Stomach (tissue), 9 donors: Measurements from ENCODE around the gene HMOX2. TPM values are rescaled to one million over a fixed set of nuclear protein-coding genes. Genes with fewer than 3 reads are reported as not detected.

ENCODE experiments used
- DNase-seq, 2 donors: peaks; one replicate each; pipeline versions ENCODE4 v3.0.0 to v3.0.0-alpha.2; 2013 to 2019
- H3K27ac ChIP-seq, 5 donors: fragments of 200-600 bp in 4 of 5; sonication (generic) in 4 of 5; one replicate each; pipeline ENCODE4 v1.5.1; 2013 to 2019; ENCODE audit warnings: mild to moderate bottlenecking in 1 of 5, moderate library complexity in 1 of 5
- H3K27me3 ChIP-seq, 3 donors: fragments of 200-600 bp; sonication (generic); one replicate each; pipeline ENCODE4 v1.5.1; 2017 to 2019; ENCODE audit warnings: mixed run types in 1 of 3
- H3K36me3 ChIP-seq, 4 donors: fragments of 200-600 bp; sonication (generic); 1 replicate in 3 of 4; 2 replicates in 1 of 4; pipeline ENCODE4 v1.5.1; 2016 to 2019
- H3K4me1 ChIP-seq, 4 donors: fragments of 200-600 bp; sonication (generic); one replicate each; pipeline ENCODE4 v1.5.1; 2016 to 2019
- H3K4me3 ChIP-seq, 4 donors: fragments of 200-600 bp; sonication (generic) in 3 of 4; one replicate each; pipeline ENCODE4 v1.5.1; 2016 to 2019; ENCODE audit warnings: mild to moderate bottlenecking in 1 of 4
- H3K9me3 ChIP-seq, 4 donors: fragments of 200-600 bp; sonication (generic); one replicate each; pipeline ENCODE4 v1.5.1; 2016 to 2019
- EP300 ChIP-seq: sonication (generic); formaldehyde crosslinking; IDR thresholded peaks from one replicate; pipeline ENCODE4 v1.6.1; 2017; ENCODE audit warnings: antibody characterized with exemption
- POLR2A ChIP-seq, 4 donors: fragments of 450-650 bp; IDR thresholded peaks; one replicate each; pipeline ENCODE4 v1.6.1; 2016; ENCODE audit warnings: antibody characterized with exemption in 4 of 4, control low read depth in 2 of 4, mild to moderate bottlenecking in 1 of 4, moderate library complexity in 1 of 4
- POLR2AphosphoS5 ChIP-seq, 3 donors: sonication (generic); formaldehyde crosslinking; IDR thresholded peaks; one replicate each; pipeline ENCODE4 v1.6.1; 2016; ENCODE audit warnings: antibody characterized with exemption in 3 of 3
- WGBS, 5 donors: extraction: QIAGEN DNeasy Blood & Tissue Kit in 3 of 5; methylation state at CpG; one replicate each; pipeline versions ENCODE4 v1.1.5 to v1.1.7; 2013 to 2018; 5-methylcytosine and 5-hydroxymethylcytosine counted together
- intact Hi-C: fragments of 100-400 bp; cut with DNase I; formaldehyde crosslinking; loops from one replicate; pipeline ENCODE4 v1.15.1; 2023; ENCODE audit warnings: low total_unique reads
- polyA plus RNA-seq, 3 donors: library from polyadenylated mRNA; stranded (reverse); fragments of 200-250 nt; gene quantifications; one replicate each; pipeline ENCODE4 v1.2.3, GENCODE V29; 2013
- total RNA-seq, 5 donors: library from RNA; depleted of rRNA; stranded (reverse); fragments of >200 nt; gene quantifications; one replicate each; pipeline versions ENCODE4 v1.1.0 to v1.2.3, GENCODE V29; 2014 to 2016
- TF ChIP-seq, protein P1 (sequence below), 7 experiments: fragments of 450-650 bp in 4 of 7; fragments of 200-600 bp in 3 of 7; sonication (generic) in 3 of 7; IDR thresholded peaks; one replicate each; pipeline ENCODE4 v1.5.1; 2016 to 2019; ENCODE audit warnings: antibody characterized with exemption in 7 of 7, control low read depth in 2 of 7, mild to moderate bottlenecking in 1 of 7
- donor health status: healthy with polysubstance abuse.
- donor health status: Bipolar disorder and iron deficiency.
- donor health status: healthy.

The HMOX2 gene
- total and polyA plus RNA-seq, 8 donors, result 6.4 to 175 (median 70.2) TPM

DNA sequence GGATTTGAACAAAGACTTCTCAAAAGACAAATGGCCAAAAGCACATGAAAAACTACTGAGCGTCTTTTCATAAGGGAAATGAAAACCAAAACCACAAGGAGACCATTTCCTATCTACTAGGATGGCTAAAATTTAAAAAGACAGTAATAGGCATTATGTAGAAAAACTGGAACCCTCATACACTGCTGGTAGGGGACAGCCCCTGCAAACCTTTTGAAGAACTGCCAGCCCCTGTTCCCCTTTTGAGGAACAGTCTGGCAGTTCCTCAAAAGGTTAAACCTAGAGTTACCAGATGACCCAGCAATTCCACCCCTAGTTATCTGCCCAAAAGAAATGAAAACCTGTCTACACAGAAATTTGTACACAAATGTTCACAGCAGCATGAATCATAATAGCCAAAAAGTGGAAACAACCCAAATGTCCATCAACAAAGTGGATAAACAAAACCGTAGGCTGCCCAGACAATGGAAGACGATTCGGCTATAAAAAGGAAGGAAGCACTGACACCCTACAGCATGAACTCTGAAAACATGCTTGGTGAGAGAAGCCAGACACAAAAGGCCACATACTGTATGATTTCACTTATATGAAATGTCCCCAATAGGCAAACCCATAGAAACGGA lies 39.5 kb downstream of the HMOX2 start:
- WGBS, 5 donors, result 28 to 42% (median 36%) methylated on average over 5 of the region's 5 CpGs
- H3K9me3 ChIP-seq, result no peaks in the 10 kb centered on the region
- TF ChIP-seq, protein P1, sequence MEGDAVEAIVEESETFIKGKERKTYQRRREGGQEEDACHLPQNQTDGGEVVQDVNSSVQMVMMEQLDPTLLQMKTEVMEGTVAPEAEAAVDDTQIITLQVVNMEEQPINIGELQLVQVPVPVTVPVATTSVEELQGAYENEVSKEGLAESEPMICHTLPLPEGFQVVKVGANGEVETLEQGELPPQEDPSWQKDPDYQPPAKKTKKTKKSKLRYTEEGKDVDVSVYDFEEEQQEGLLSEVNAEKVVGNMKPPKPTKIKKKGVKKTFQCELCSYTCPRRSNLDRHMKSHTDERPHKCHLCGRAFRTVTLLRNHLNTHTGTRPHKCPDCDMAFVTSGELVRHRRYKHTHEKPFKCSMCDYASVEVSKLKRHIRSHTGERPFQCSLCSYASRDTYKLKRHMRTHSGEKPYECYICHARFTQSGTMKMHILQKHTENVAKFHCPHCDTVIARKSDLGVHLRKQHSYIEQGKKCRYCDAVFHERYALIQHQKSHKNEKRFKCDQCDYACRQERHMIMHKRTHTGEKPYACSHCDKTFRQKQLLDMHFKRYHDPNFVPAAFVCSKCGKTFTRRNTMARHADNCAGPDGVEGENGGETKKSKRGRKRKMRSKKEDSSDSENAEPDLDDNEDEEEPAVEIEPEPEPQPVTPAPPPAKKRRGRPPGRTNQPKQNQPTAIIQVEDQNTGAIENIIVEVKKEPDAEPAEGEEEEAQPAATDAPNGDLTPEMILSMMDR (IDR thresholded peaks at IDR 0.05), result no peak
- no peak for TF ChIP-seq POLR2AphosphoS5 (IDR thresholded peaks at IDR 0.05)
- no peak for TF ChIP-seq EP300
- no peak for TF ChIP-seq POLR2A (IDR thresholded peaks at IDR 0.05)
- H3K4me3 ChIP-seq, result no peak overlapping the region
- intact Hi-C loops, result no loop called here
- peaks cover 29 to 72% (median 44%) of the 10 kb centered on the region in 4 donors for H3K4me1 ChIP-seq
- H3K27ac ChIP-seq, result peak overlapping the region in 4 of 5 donors; percentile 63 to 82 (median 74)
- DNase-seq, result no peak
- H3K27me3 ChIP-seq, result no peaks in the 10 kb centered on the region
- peaks cover 23 to 38% (median 36%) of the 10 kb centered on the region in 4 donors for H3K36me3 ChIP-seq

DNA sequence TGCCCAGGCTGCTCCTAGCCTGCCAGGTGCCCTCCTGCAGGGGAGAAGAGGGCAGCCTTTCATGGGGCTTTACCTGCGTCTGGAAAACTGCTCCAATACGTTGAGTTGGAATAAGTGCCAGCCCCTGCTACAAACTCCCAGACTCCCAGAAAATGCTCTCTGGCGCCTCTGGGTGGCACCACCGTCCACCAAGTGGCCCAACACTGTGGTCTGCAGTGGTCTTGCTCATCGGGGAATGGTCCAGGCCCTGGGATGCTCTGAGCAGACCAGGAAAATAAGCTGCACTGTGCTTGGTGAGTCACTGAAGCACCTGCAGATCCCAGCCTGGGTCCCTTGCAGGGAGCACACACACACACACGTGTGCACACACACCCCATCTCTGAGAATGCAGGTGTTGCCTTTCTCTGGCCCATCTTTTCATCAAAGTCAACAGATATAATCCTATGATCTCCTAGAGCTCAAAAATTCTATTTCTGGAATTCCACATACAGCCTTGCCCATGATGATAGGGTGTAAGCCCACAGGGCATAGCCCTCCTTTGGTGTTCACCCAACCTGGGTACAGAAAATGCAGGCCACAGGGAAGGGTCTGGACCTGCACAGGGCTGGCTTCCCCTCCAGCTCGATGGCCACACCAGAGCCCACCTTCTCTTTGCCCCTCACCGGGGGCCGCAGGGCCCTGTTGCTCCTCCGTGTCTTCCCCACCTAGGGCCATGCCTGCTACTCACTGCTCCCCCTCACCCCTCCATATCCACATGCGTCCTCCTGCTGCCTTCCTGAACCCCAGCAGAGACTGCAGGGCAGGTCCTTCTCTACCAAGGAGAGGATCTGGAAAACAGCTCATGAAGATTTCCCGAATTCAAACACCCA lies 41.8 kb downstream of the HMOX2 start:
- intact Hi-C loops, result no loop called here
- Histone ChIP-seq H3K9me3 (no peaks in the 10 kb centered on the region), H3K4me1 (peaks cover 18 to 60% (median 35%) of the 10 kb centered on the region in 4 donors), H3K36me3 (peaks cover 7 to 20% (median 17%) of the 10 kb centered on the region in 4 donors), H3K27ac (no peak overlapping the region), H3K4me3 (no peak overlapping the region), H3K27me3 (no peaks in the 10 kb centered on the region)
- TF ChIP-seq, protein P1 (IDR thresholded peaks at IDR 0.05), result peak in 2 of 7 experiments; percentile 38 to 45
- TF ChIP-seq POLR2A (IDR thresholded peaks at IDR 0.05), result no peak
- DNase-seq, result peak in 1 of 2 donors; percentile 73
- 60 to 81% (median 67%) methylated on average over 8 to 12 of the region's 12 CpGs for WGBS, 5 donors

DNA sequence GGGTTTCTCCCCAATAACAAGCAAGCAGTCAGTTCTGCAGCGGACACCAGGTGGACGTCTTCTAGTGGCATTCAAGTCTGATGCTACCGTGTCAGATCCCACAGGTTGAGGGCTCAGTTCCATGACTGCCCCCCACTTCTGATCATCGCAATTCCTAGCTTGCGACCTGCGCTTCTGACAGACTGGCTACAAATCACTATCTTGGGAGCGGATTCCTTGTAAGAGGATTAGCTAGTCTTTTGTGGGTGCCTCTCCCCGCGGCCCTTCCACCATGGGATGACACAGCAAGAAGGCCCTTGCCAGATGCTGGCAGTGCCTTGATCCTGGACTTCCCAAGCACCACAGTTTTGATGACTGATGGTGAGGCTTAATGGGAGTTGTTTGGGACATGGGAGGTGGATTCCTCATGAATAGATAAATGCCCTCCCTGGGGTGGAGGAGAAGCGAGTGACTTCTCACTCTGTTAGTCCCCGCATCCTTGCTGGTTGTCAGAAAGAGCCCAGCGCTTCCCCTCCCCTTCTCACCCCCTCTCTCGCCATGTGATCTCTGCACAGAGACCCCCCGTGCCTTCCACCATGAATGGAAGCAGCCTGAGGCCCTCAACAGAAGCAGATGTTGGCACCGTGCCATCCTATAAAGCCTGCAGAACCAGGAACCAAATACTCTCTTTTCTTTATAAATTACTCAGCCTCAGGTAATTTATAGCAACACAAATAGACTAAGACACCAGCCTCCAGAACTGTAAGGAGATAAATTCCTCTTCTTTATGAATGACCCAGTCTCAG lies 43.3 kb downstream of the HMOX2 start:
- TF ChIP-seq EP300 (no peak), POLR2A (IDR thresholded peaks at IDR 0.05) (no peak), POLR2AphosphoS5 (IDR thresholded peaks at IDR 0.05) (no peak)
- TF ChIP-seq, protein P1 (IDR thresholded peaks at IDR 0.05), result no peak
- Histone ChIP-seq H3K27ac (no peak overlapping the region), H3K27me3 (no peaks in the 10 kb centered on the region), H3K9me3 (no peaks in the 10 kb centered on the region), H3K4me3 (no peak overlapping the region), H3K36me3 (peaks cover 0 to 7% (median 4%) of the 10 kb centered on the region in 4 donors), H3K4me1 (peaks cover 3 to 56% (median 26%) of the 10 kb centered on the region in 4 donors)
- no peak for DNase-seq
- WGBS, 5 donors, result 80 to 94% (median 88%) methylated on average over 12 to 15 of the region's 15 CpGs
- intact Hi-C loops, result no loop called here

- Histone ChIP-seq H3K36me3 (peaks cover 0 to 7% (median 3%) of the 10 kb centered on the region in 4 donors), H3K4me3 (no peak overlapping the region), H3K27me3 (no peaks in the 10 kb centered on the region), H3K4me1 (peaks cover 0 to 51% (median 21%) of the 10 kb centered on the region in 4 donors), H3K9me3 (no peaks in the 10 kb centered on the region), H3K27ac (no peak overlapping the region)
- 78 to 87% (median 85%) methylated on average over 7 of the region's 7 CpGs for WGBS, 5 donors
- TF ChIP-seq, protein P1 (IDR thresholded peaks at IDR 0.05), result no peak
- no peak for TF ChIP-seq POLR2A (IDR thresholded peaks at IDR 0.05)
- intact Hi-C loops, result no loop called here
- no peak for DNase-seq
These were observed 44.7 kb downstream of the HMOX2 start for GRCh38 chr16:4520913-4521312.
